ENCODE results near the gene SMIM32. TPM values are rescaled to one million over a fixed set of nuclear protein-coding genes. Genes with fewer than 3 reads are reported as not detected.

SMIM32 gene
- total RNA-seq, 1 experiment from 2014 or later: not detected

Other genes starting within 250 kb of the SMIM32 start
- not detected in 2 replicates for gene LECT2, start 238.2 kb downstream of the SMIM32 start, total RNA-seq (2014; rRNA removed; shearing (Covaris generic))
- gene TGFBI, start 164.2 kb downstream of the SMIM32 start, total RNA-seq (2014; rRNA removed; shearing (Covaris generic)): 1,239 and 1,373 TPM in 2 replicates
- gene SMAD5, start 60.3 kb downstream of the SMIM32 start, total RNA-seq (2014; rRNA removed; shearing (Covaris generic)): 52.9 and 57.9 TPM in 2 replicates
- gene TRPC7, start 172.4 kb upstream of the SMIM32 start, total RNA-seq (2014; rRNA removed; shearing (Covaris generic)): not detected in 2 replicates